GOT3 (cell line): ENCODE results near the gene MAD2L1BP.

Experiments used
- DNase-seq: peaks from one replicate; lab custom pipeline; 2025; ENCODE audit warnings: mixed read lengths; lab: John Stamatoyannopoulos, UW

The MAD2L1BP gene

GRCh38 chr6:43667245-43668150 is 31.9 kb downstream of the MAD2L1BP start:
- DNase-seq: peak; percentile 28

GRCh38 chr6:43668151-43669028 is 32.8 kb downstream of the MAD2L1BP start:
- DNase-seq: no peak

GRCh38 chr6:43669050-43669921 is 33.6 kb downstream of the MAD2L1BP start:
- DNase-seq: no peak

- DNase-seq: no peak
Observed at GRCh38 chr6:43669922-43670622, 34.4 kb downstream of the MAD2L1BP start.

GRCh38 chr6:43670623-43670986 is 35.0 kb downstream of the MAD2L1BP start:
- no peak for DNase-seq

GRCh38 chr6:43671011-43671800 is 35.6 kb downstream of the MAD2L1BP start:
- DNase-seq: no peak

GRCh38 chr6:43671801-43672690 is 36.4 kb downstream of the MAD2L1BP start:
- DNase-seq: no peak

- no peak for DNase-seq
Observed at GRCh38 chr6:43673444-43674084, 37.9 kb downstream of the MAD2L1BP start.

GRCh38 chr6:43674291-43674690 is 38.7 kb downstream of the MAD2L1BP start:
- no peak for DNase-seq

GRCh38 chr6:43674921-43675320 is 39.3 kb downstream of the MAD2L1BP start:
- DNase-seq: no peak

GRCh38 chr6:43676962-43677606 is 41.4 kb downstream of the MAD2L1BP start:
- no peak for DNase-seq

GRCh38 chr6:43677759-43678158 is 42.1 kb downstream of the MAD2L1BP start:
- DNase-seq: no peak

- no peak for DNase-seq
Observed at GRCh38 chr6:43678341-43678740, 42.7 kb downstream of the MAD2L1BP start.

GRCh38 chr6:43679057-43679456 is 43.4 kb downstream of the MAD2L1BP start:
- no peak for DNase-seq

GRCh38 chr6:43680308-43681200 is 44.9 kb downstream of the MAD2L1BP start:
- DNase-seq: no peak

- DNase-seq: no peak
Observed at GRCh38 chr6:43681303-43681702, 45.7 kb downstream of the MAD2L1BP start.

- no peak for DNase-seq
Observed at GRCh38 chr6:43682724-43683429, 47.2 kb downstream of the MAD2L1BP start.
